HG03196 (cell line): ENCODE results near the gene GMEB1.
"Not testable (repeated sequence)": the region's sequence is repeated elsewhere in the genome, so short reads cannot be mapped to it uniquely, and the experiment has no call there.

Source experiments
- ATAC-seq: cut with Tn5 transposase; IDR thresholded peaks from one replicate; pipeline ENCODE4 v1.9.1; 2021; ENCODE audit not compliant: unreplicated experiment

GMEB1 gene, protein sequence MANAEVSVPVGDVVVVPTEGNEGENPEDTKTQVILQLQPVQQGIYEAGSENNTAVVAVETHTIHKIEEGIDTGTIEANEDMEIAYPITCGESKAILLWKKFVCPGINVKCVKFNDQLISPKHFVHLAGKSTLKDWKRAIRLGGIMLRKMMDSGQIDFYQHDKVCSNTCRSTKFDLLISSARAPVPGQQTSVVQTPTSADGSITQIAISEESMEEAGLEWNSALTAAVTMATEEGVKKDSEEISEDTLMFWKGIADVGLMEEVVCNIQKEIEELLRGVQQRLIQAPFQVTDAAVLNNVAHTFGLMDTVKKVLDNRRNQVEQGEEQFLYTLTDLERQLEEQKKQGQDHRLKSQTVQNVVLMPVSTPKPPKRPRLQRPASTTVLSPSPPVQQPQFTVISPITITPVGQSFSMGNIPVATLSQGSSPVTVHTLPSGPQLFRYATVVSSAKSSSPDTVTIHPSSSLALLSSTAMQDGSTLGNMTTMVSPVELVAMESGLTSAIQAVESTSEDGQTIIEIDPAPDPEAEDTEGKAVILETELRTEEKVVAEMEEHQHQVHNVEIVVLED

GRCh38 chr1:28668191-28668955 is at the start of gene GMEB1:
GMEB1 (plus strand) TSS chr1:28668784; CDS start chr1:28683613, 14,829 bp downstream.
- ATAC-seq = peak; percentile 76

- ATAC-seq = no peak
Observed at GRCh38 chr1:28631713-28632112, 36.9 kb upstream of the GMEB1 start.

- ATAC-seq = no peak
Observed at GRCh38 chr1:28632560-28632959, 36.0 kb upstream of the GMEB1 start.

- ATAC-seq = no peak
Observed at GRCh38 chr1:28640766-28641165, 27.8 kb upstream of the GMEB1 start.

- no peak for ATAC-seq
Observed at GRCh38 chr1:28642056-28642846, 26.3 kb upstream of the GMEB1 start.

DNA sequence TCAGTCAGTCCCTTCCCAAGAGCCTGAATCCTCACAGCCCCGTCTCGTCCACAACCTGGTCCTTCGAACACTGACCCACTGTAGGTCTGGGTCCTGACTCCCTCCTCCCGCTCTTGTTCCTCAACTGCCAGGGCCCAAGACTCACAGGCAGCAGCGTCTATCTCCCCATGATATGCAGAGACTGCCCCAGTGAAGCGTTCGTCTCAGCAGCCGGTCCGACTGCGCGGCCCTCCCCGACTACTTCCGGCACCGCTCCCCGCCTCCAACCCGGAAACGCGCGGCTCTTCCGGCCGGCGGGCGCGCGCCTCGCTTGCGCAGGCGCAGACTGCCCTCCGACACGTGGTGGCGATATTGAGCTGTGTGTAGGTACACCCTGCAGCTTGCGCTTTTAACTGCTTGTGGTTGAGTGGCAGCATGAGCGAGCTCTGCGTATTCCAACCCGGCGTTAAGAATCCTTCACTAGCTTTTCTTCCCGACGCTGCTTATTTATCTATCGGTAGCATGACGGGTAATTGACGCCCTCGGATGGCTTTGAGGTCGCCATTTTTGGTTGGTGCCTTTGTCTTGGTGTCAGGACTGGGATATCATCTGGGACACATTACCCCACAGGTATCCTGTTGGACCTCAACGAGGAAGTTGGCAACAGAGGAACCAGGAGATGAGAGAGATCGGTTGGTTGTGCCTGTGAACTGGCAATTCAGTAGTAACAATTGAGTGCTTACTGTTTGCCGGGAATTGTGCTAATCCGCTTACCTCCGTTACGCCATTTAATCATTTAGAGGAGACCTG is 25.5 kb upstream of the GMEB1 start, which contains the start of gene TAF12:
Gene TAF12, minus strand, starts transcription at position 221 of the 789 bp plus-strand sequence. CDS start 20,986 bp downstream, outside the sequence.
- peak; percentile 76 for ATAC-seq

- ATAC-seq = no peak
Observed at GRCh38 chr1:28644494-28644893, 24.1 kb upstream of the GMEB1 start.

GRCh38 chr1:28645406-28645805 is 23.2 kb upstream of the GMEB1 start:
- not testable (repeated sequence) for ATAC-seq

GRCh38 chr1:28646040-28646439 is 22.5 kb upstream of the GMEB1 start:
- ATAC-seq = no peak

GRCh38 chr1:28648008-28648473 is 20.5 kb upstream of the GMEB1 start:
- ATAC-seq = peak; percentile 75

DNA sequence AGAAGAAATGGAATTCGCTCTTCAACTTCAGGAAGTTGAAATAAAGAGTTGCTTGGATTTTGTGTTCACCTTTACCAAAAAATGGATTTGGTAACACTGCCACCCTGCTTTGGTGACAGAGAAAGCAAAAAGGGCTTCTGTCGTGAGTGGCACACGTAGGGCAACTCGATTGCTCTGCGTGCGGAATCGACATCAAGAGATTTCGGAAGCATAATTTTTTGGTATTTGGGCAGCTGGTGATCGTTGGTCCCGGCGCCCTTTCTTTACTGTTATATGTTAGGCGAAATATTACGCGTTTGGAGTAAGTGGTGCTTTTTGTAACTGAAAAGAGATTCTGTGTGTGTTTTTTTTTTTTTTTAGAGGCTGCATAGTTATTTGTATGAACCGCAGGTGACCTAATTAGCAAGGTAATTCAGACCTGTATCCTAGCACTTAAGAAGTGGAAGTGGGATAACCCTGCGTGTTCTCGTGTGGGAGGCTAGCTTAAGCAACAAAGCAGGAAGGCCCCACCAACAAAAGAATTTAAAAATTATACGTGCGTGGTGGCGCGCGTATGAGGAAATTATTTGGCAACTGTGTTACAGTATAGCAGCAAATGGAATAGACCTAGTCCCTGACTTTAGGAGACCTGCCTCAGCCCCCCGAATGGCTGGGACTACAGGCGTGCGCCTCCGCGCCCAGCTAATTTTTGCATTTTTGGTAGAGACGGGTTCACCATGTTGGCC is 19.9 kb upstream of the GMEB1 start, which contains the start of gene RNU11:
Gene RNU11, plus strand, starts transcription at position 127 of the 725 bp plus-strand sequence.
- peak; percentile 75 for ATAC-seq

- ATAC-seq = not testable (repeated sequence)
Observed at GRCh38 chr1:28653063-28653462, 15.5 kb upstream of the GMEB1 start.

GRCh38 chr1:28653870-28654269 is 14.7 kb upstream of the GMEB1 start:
- not testable (repeated sequence) for ATAC-seq

DNA sequence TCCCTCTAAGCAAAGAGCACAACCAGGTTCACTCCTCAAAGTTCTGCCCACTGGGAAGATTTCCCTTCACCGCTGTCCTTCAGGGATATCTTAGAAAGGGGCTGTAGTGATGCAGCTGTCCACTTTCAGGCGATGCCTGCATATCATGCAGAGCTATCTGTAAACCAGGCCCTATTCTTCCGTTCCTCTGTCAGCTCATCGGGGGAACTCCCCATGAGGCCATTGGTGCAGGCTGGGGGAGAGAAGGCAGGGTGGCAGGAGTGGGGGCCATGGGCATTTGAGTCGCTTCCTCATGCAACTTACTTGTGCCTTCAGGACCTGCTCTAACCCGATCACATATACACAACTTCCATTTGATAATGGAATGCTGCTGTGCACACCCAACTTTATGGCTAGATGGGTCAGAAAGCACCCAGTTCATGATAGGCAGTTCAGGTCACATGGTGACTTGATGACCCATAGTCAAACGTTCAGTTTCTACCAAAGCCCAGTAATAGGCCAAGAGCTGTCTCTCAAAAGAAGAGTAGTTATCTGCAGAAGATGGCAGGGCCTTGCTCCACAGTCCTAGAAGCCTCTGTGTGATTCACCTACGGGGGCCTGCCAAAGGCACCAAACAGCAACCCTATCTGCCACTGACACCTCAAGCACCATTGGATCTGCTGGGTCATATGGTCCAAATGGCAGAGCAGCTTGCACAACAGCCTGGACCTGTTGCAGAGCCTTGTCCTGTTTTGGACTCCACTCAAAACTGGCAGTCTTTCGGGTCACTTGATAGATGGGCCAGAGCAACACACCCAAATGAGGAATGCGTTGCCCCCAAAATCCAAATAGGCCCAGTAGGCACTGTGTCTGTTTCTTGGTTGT is 12.9 kb upstream of the GMEB1 start:
- not testable (repeated sequence) for ATAC-seq

GRCh38 chr1:28656335-28656734 is 12.2 kb upstream of the GMEB1 start:
- no peak for ATAC-seq

- ATAC-seq = no peak
Observed at GRCh38 chr1:28663871-28664470, 4.6 kb upstream of the GMEB1 start.

DNA sequence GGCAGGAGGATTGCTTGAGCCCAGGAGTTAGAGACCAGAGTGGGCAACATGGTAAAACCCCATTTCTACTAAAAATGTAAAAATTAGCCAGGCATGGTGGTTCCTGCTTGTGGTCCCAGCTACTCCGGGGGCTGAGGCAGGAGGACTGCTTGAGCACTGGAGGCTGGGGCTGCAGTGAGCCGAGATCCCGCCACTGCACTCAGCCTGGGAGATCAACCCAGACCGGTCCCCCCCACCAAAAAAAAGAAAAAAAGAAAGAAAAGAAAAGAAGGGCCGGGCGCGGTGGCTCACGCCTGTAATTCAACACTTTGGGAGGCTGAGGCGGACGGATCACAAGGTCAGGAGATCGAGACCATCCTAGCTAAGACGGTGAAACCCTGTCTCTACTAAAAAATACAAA is 1.8 kb upstream of the GMEB1 start:
- no peak for ATAC-seq
